Skin epidermis (tissue), 12 donors: ENCODE measurements around the gene NEURL1.

Experiments used
- H3K27ac ChIP-seq, 21 experiments: fragments of 200-600 bp; sonication (generic) in 11 of 21; one replicate each; pipeline ENCODE4 v1.5.0; 2020; ENCODE audit warnings: mild to moderate bottlenecking in 3 of 21, inconsistent platforms in 2 of 21, moderate library complexity in 2 of 21
- H3K4me3 ChIP-seq, 7 experiments: fragments of 200-600 bp; sonication (generic) in 2 of 7; one replicate each; pipeline ENCODE4 v1.5.0; 2020; ENCODE audit warnings: inconsistent platforms in 2 of 7, mild to moderate bottlenecking in 2 of 7, moderate library complexity in 1 of 7

Gene NEURL1

GRCh38 chr10:103554488-103555324 is 61.2 kb downstream of the NEURL1 start:
- Histone ChIP-seq H3K4me3 (peak overlapping the region; percentile 18 to 42 (median 29)), H3K27ac (peak overlapping the region in 3 of 21 experiments; percentile 21 to 52 (median 39))

GRCh38 chr10:103555325-103555649 is 61.8 kb downstream of the NEURL1 start:
- H3K27ac ChIP-seq = peak overlapping the region in 3 of 21 experiments; percentile 21 to 52 (median 39)

GRCh38 chr10:103555712-103556111 is 62.2 kb downstream of the NEURL1 start:
- peak overlapping the region in 1 of 21 experiments; percentile 52 for H3K27ac ChIP-seq

More at GRCh38 chr10:103555325-103555649, 61.8 kb downstream of the NEURL1 start:
- H3K4me3 ChIP-seq = peak overlapping the region; percentile 18 to 42 (median 29)

GRCh38 chr10:103556383-103557007 is 63.0 kb downstream of the NEURL1 start:
- Histone ChIP-seq H3K4me3 (no peak overlapping the region), H3K27ac (no peak overlapping the region)

More at GRCh38 chr10:103555712-103556111, 62.2 kb downstream of the NEURL1 start:
- H3K4me3 ChIP-seq = peak overlapping the region in 3 of 7 experiments; percentile 28 to 42 (median 41)

GRCh38 chr10:103557455-103557854 is 64.0 kb downstream of the NEURL1 start:
- no peak overlapping the region for H3K27ac ChIP-seq
- no peak overlapping the region for H3K4me3 ChIP-seq

- H3K4me3 ChIP-seq = no peak overlapping the region
- no peak overlapping the region for H3K27ac ChIP-seq
Measured at GRCh38 chr10:103558911-103559310, 65.4 kb downstream of the NEURL1 start.

GRCh38 chr10:103559776-103560175 is 66.3 kb downstream of the NEURL1 start:
- no peak overlapping the region for H3K27ac ChIP-seq
- no peak overlapping the region for H3K4me3 ChIP-seq

- no peak overlapping the region for H3K4me3 ChIP-seq
- H3K27ac ChIP-seq = no peak overlapping the region
Measured at GRCh38 chr10:103560886-103561285, 67.4 kb downstream of the NEURL1 start.

GRCh38 chr10:103562383-103562782 is 68.9 kb downstream of the NEURL1 start:
- H3K4me3 ChIP-seq = no peak overlapping the region
- no peak overlapping the region for H3K27ac ChIP-seq

- no peak overlapping the region for H3K4me3 ChIP-seq
- no peak overlapping the region for H3K27ac ChIP-seq
Measured at GRCh38 chr10:103563231-103564115, 70.0 kb downstream of the NEURL1 start.

GRCh38 chr10:103564116-103564501 is 70.6 kb downstream of the NEURL1 start:
- no peak overlapping the region for H3K27ac ChIP-seq
- H3K4me3 ChIP-seq = no peak overlapping the region

- no peak overlapping the region for H3K4me3 ChIP-seq
- H3K27ac ChIP-seq = no peak overlapping the region
Measured at GRCh38 chr10:103564776-103565520, 71.4 kb downstream of the NEURL1 start.

GRCh38 chr10:103566536-103566935 is 73.0 kb downstream of the NEURL1 start:
- no peak overlapping the region for H3K27ac ChIP-seq

GRCh38 chr10:103568505-103568904 is 75.0 kb downstream of the NEURL1 start:
- H3K4me3 ChIP-seq = no peak overlapping the region
- H3K27ac ChIP-seq = no peak overlapping the region

More at GRCh38 chr10:103566536-103566935, 73.0 kb downstream of the NEURL1 start:
- no peak overlapping the region for H3K4me3 ChIP-seq

GRCh38 chr10:103569896-103570295 is 76.4 kb downstream of the NEURL1 start:
- Histone ChIP-seq H3K27ac (no peak overlapping the region), H3K4me3 (no peak overlapping the region)

GRCh38 chr10:103570844-103571655 is 77.5 kb downstream of the NEURL1 start:
- H3K27ac ChIP-seq = no peak overlapping the region
- no peak overlapping the region for H3K4me3 ChIP-seq

- no peak overlapping the region for H3K27ac ChIP-seq
- H3K4me3 ChIP-seq = no peak overlapping the region
Measured at GRCh38 chr10:103571656-103571975, 78.1 kb downstream of the NEURL1 start.

GRCh38 chr10:103572347-103573204 is 79.1 kb downstream of the NEURL1 start:
- no peak overlapping the region for H3K27ac ChIP-seq
- no peak overlapping the region for H3K4me3 ChIP-seq
